Ectodermal cell (in vitro differentiated cells): ENCODE results near the gene MGME1.

Experiments used
- H3K27ac ChIP-seq: 2 replicates; pipeline ENCODE4 v1.7.0; 2013; ENCODE audit warnings: mild to moderate bottlenecking, low read depth, low read length; ENCODE audit not compliant: insufficient read depth, poor library complexity, severe bottlenecking
- H3K27me3 ChIP-seq: 2 replicates; pipeline ENCODE4 v1.7.0; 2013; ENCODE audit warnings: mild to moderate bottlenecking, low read length; ENCODE audit not compliant: insufficient read depth, control insufficient read depth, poor library complexity, severe bottlenecking
- H3K36me3 ChIP-seq: one replicate; pipeline ENCODE4 v1.7.0; 2013; ENCODE audit warnings: low read length; ENCODE audit not compliant: control insufficient read depth, insufficient read depth
- H3K4me1 ChIP-seq: one replicate; pipeline ENCODE4 v1.7.0; 2013; ENCODE audit warnings: low read length; ENCODE audit not compliant: control insufficient read depth, insufficient read depth
- H3K4me3 ChIP-seq: 2 replicates; pipeline ENCODE4 v1.7.0; 2013; ENCODE audit warnings: low read depth, low read length, control low read depth; ENCODE audit not compliant: insufficient read depth
- H3K9me3 ChIP-seq: 2 replicates; pipeline ENCODE4 v1.7.0; 2013; ENCODE audit warnings: mild to moderate bottlenecking, low read length, moderate library complexity; ENCODE audit not compliant: control insufficient read depth
- WGBS, 2 experiments: methylation state at CpG; one replicate each; pipeline ENCODE4 v1.1.7; 2013; ENCODE audit warnings: missing lambda C conversion rate in 2 of 2; 5-methylcytosine and 5-hydroxymethylcytosine counted together

The MGME1 gene

GRCh38 chr20:17940224-17940971 lies 28.4 kb upstream of the MGME1 start:
- peaks cover 15% of the 10 kb centered on the region for H3K4me1 ChIP-seq
- peaks cover 28% of the 10 kb centered on the region for H3K36me3 ChIP-seq
- WGBS, 2 experiments, result 66 to 71% methylated on average over 6 of the region's 6 CpGs
- no peak overlapping the region for H3K4me3 ChIP-seq
- H3K27ac ChIP-seq, result peak overlapping the region; percentile 10
- no peaks in the 10 kb centered on the region for H3K27me3 ChIP-seq
- no peaks in the 10 kb centered on the region for H3K9me3 ChIP-seq

DNA sequence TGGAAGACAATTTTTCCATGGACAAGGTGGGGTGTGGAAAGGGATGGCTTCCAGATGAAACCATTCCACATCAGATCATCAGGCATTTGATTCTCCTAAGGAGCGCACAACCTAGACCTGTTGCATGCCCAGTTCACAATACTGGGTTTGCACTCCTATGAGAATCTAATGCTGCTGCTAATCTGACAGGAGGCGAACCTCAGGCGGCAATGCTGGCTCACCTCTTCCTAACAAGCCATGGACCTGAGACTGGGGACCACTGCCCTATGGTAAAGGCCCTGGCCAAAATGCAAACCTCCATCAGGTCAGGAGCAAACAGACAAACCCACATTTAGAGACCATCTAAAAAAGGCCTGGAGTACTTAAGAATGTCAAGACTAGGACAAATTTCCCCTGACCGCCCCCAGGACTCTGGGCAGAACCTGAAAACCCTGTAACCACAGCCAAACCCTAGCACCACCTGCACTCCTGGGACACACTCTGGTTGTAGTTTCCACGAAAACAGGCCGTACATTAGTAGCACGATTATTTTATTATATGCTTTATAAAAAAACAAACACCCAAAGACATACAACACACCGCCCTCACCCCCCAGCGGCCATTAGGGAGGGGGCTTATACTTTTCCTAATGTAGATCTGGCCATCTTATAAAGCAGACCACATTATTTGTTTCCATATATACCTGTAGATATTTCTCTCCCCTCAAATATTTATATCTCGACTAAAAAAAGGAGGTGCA lies 27.6 kb upstream of the MGME1 start:
- H3K4me1 ChIP-seq, result peaks cover 15% of the 10 kb centered on the region
- H3K27ac ChIP-seq, result no peak overlapping the region
- H3K9me3 ChIP-seq, result no peaks in the 10 kb centered on the region
- WGBS, 2 experiments, result 94 to 97% methylated on average over 8 to 9 of the region's 10 CpGs
- H3K27me3 ChIP-seq, result no peaks in the 10 kb centered on the region
- peaks cover 36% of the 10 kb centered on the region for H3K36me3 ChIP-seq
- H3K4me3 ChIP-seq, result no peak overlapping the region

DNA sequence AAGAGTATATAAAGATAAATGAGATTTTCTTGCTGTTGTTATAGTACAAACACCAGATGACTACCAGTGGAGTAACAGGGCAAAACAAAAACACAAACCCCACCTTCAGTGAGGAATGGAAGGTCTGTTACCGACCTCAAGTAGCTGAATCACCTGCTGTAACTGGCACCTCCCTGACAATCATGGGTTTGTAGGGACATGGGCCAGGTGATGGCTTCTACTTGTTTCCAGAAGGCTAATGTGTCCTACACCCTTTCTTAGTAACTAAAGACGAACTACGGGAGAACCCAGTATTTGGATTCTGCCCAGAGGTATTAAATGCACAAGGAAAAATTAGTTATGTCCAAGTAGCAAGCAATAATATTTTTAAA lies 27.0 kb upstream of the MGME1 start:
- Histone ChIP-seq H3K36me3 (peaks cover 42% of the 10 kb centered on the region), H3K9me3 (no peaks in the 10 kb centered on the region)
- 98 to 100% methylated on average over 3 of the region's 3 CpGs for WGBS, 2 experiments

GRCh38 chr20:17943343-17943742 lies 25.5 kb upstream of the MGME1 start:
- WGBS, 2 experiments, result 89 to 94% methylated on average over 3 of the region's 3 CpGs
- H3K4me3 ChIP-seq, result no peak overlapping the region
- H3K4me1 ChIP-seq, result peaks cover 5% of the 10 kb centered on the region
- no peaks in the 10 kb centered on the region for H3K9me3 ChIP-seq
- peaks cover 57% of the 10 kb centered on the region for H3K36me3 ChIP-seq
- no peaks in the 10 kb centered on the region for H3K27me3 ChIP-seq
- H3K27ac ChIP-seq, result no peak overlapping the region

More for the DNA sequence above, 27.0 kb upstream of the MGME1 start:
- Histone ChIP-seq H3K4me1 (peaks cover 10% of the 10 kb centered on the region), H3K27ac (no peak overlapping the region), H3K27me3 (no peaks in the 10 kb centered on the region), H3K4me3 (no peak overlapping the region)

GRCh38 chr20:17944854-17945474 lies 23.9 kb upstream of the MGME1 start:
- Histone ChIP-seq H3K36me3 (peaks cover 73% of the 10 kb centered on the region), H3K9me3 (no peaks in the 10 kb centered on the region), H3K27ac (no peak overlapping the region), H3K4me1 (no peaks in the 10 kb centered on the region), H3K4me3 (no peak overlapping the region), H3K27me3 (no peaks in the 10 kb centered on the region)
- 96% methylated on average over 3 to 4 of the region's 4 CpGs for WGBS, 2 experiments

- Histone ChIP-seq H3K9me3 (no peaks in the 10 kb centered on the region), H3K27ac (no peak overlapping the region), H3K36me3 (peaks cover 84% of the 10 kb centered on the region), H3K27me3 (no peaks in the 10 kb centered on the region), H3K4me3 (no peak overlapping the region), H3K4me1 (no peaks in the 10 kb centered on the region)
- WGBS, 2 experiments, result 93 to 94% methylated on average over 5 of the region's 5 CpGs
Observed at GRCh38 chr20:17946040-17946439, 22.8 kb upstream of the MGME1 start.

DNA sequence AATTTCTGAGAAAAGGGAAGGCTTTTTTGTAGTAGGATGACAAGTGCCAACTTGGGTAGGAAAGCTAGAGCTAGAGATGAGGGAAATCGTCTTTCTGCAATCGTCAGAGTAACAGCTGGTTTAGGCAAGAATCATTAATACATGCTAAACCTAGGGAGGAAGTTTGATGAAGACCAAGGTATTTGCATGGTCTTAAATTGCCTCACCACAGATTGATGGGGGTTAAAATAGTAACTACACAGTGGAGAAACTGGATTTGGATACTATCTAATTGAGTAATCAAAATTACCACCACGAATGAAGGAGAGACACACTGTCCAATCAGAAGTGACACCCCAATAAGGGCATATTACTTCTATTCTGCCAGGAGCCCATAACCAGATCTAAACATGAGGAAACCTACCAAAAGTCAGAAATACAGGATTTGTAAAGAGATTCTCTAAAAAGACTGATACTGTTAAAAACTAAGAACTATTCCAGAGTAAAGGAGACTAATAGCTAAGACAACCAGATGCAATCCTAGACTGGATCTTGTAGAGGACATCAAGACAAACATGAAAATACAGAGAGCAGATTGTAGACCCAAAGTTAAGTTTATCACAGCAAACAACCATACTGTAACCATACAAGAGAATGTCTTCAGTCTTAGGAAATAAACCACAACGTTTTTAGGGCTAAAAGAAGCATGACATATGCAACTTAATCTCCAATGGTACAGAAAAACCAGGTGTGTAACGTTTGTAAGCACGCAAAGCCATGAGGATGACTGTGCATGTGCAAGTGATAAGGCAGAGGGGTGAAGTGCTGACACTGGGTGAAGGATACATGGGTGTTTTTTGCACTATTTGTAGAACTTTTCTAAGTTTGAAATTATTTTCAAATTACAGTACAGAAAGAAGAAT lies 22.0 kb upstream of the MGME1 start:
- Histone ChIP-seq H3K36me3 (peaks cover 85% of the 10 kb centered on the region), H3K27me3 (no peaks in the 10 kb centered on the region), H3K9me3 (no peaks in the 10 kb centered on the region), H3K4me1 (no peaks in the 10 kb centered on the region), H3K4me3 (no peak overlapping the region), H3K27ac (no peak overlapping the region)
- 95 to 99% methylated on average over 5 to 6 of the region's 6 CpGs for WGBS, 2 experiments

- no peak overlapping the region for H3K27ac ChIP-seq
- H3K36me3 ChIP-seq, result peaks cover 83% of the 10 kb centered on the region
- H3K9me3 ChIP-seq, result no peaks in the 10 kb centered on the region
- H3K4me1 ChIP-seq, result no peaks in the 10 kb centered on the region
- 99% methylated on average over 4 to 5 of the region's 5 CpGs for WGBS, 2 experiments
- no peaks in the 10 kb centered on the region for H3K27me3 ChIP-seq
- H3K4me3 ChIP-seq, result no peak overlapping the region
Observed at GRCh38 chr20:17947474-17947815, 21.4 kb upstream of the MGME1 start.

DNA sequence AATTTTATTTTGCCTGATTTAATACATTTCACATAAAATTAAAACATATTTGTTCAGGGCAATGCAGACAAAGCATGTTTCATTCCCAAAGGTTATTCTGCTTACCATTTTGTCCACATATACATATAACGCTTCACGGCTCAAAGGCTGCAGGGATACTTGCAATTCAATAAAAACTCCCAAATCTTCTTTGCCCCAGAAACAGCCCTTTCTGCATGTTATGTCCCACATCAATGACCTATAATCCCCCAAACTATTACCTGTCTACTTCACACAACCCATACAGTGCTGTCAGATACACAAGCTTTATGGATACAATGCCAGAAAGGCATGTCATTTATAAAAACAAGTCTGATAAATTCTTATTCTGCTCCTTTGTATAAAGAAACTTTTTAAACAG lies 20.4 kb upstream of the MGME1 start:
- WGBS, 2 experiments, result 91 to 96% methylated on average over 2 of the region's 2 CpGs
- Histone ChIP-seq H3K27ac (no peak overlapping the region), H3K4me1 (no peaks in the 10 kb centered on the region), H3K9me3 (no peaks in the 10 kb centered on the region), H3K36me3 (peaks cover 83% of the 10 kb centered on the region), H3K4me3 (no peak overlapping the region), H3K27me3 (no peaks in the 10 kb centered on the region)
